ENCODE data around the gene GZF1.

The GZF1 gene

GRCh38 chr20:23320317-23320716, 41.7 kb upstream of the GZF1 start:
- no peak overlapping the region for H3K4me3 ChIP-seq (ENCODE audit: low read depth, low read length)
- peak; percentile 58 for DNase-seq (ENCODE audit: low read depth)
- TF ChIP-seq CTCF (conservative IDR thresholded peaks at IDR 0.05; ENCODE audit: low read depth, low read length): peak; percentile 77

GRCh38 chr20:23325107-23325506, 36.9 kb upstream of the GZF1 start:
- DNase-seq (ENCODE audit: low read depth): peak; percentile 28
- H3K4me3 ChIP-seq (ENCODE audit: low read depth, low read length): no peak overlapping the region
- TF ChIP-seq CTCF (conservative IDR thresholded peaks at IDR 0.05; ENCODE audit: low read depth, low read length): no peak

- DNase-seq (ENCODE audit: low read depth): no peak
- TF ChIP-seq CTCF (conservative IDR thresholded peaks at IDR 0.05; ENCODE audit: low read depth, low read length): no peak
- H3K4me3 ChIP-seq (ENCODE audit: low read depth, low read length): no peak overlapping the region
Measured at GRCh38 chr20:23326774-23327173, 35.2 kb upstream of the GZF1 start.

- no peak overlapping the region for H3K4me3 ChIP-seq (ENCODE audit: low read depth, low read length)
- TF ChIP-seq CTCF (conservative IDR thresholded peaks at IDR 0.05; ENCODE audit: low read depth, low read length): no peak
- DNase-seq (ENCODE audit: low read depth): no peak
Measured at GRCh38 chr20:23327617-23328333, 34.2 kb upstream of the GZF1 start.

GRCh38 chr20:23331450-23332350, 30.3 kb upstream of the GZF1 start:
- no peak overlapping the region for H3K4me3 ChIP-seq (ENCODE audit: low read depth, low read length)
- DNase-seq (ENCODE audit: low read depth): no peak
- no peak for TF ChIP-seq CTCF (conservative IDR thresholded peaks at IDR 0.05; ENCODE audit: low read depth, low read length)

GRCh38 chr20:23332467-23332866, 29.5 kb upstream of the GZF1 start:
- H3K4me3 ChIP-seq (ENCODE audit: low read depth, low read length): no peak overlapping the region
- TF ChIP-seq CTCF (conservative IDR thresholded peaks at IDR 0.05; ENCODE audit: low read depth, low read length): no peak
- DNase-seq (ENCODE audit: low read depth): no peak

Data from choroid plexus epithelial cell (primary cell).